ENCODE measurements around the gene IL4I1.

IL4I1 gene

DNA sequence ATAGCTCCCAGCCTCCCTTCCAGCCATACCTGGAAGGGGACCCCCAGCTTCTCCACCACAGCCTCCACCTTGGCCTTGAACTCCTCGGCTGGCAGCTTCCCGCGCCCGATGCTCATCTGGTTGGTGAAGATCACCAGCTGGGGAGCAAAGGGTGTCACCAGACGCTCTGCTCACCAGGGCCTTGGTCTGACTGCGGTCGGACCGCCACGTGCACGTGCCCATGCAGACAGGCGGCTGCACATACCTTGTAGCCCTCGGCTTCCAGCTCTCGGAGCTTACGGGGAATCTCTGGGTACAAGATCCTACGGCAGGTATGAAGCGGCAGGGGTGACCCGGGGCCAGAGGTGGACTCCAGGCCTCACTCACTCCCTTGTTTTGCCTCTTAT is 32.8 kb downstream of the IL4I1 start:
- no peak for DNase-seq (ENCODE audit: low spot score)

DNA sequence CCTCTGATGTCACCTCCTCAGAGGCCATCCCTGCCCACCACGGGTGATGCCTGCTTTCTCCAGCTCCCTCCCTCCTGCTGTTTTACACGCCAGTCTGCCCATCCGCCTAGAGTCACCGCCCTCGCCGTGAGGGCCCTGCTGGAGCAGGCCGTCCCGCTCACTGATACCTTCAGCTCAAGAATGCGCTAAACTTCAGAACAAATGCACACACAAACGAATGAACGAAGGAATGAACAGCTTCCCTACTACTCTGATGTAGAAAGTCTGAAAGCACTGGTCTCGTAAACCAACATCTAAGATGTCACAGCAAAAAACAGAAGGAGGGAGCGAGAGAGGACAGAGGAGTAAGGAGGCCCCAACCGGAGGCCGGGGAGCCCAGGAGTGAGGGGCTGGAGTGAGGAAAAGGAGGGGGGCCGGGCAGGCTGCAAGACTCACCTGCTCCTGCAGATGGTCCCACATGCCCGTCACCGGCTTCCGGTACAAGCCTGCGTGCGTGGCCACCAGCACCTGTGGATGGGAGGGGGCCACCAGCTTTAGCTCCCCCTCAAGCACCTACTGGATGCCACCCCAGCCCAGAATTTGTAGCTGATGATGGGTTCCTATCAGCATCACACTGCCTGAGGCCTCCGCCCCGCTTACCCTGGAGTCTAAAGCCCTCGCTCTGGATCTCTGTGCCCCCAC is 33.3 kb downstream of the IL4I1 start:
- DNase-seq (ENCODE audit: low spot score), result no peak

- DNase-seq (ENCODE audit: low spot score), result no peak
Measured at GRCh38 chr19:49862391-49863253, 34.1 kb downstream of the IL4I1 start.

DNA sequence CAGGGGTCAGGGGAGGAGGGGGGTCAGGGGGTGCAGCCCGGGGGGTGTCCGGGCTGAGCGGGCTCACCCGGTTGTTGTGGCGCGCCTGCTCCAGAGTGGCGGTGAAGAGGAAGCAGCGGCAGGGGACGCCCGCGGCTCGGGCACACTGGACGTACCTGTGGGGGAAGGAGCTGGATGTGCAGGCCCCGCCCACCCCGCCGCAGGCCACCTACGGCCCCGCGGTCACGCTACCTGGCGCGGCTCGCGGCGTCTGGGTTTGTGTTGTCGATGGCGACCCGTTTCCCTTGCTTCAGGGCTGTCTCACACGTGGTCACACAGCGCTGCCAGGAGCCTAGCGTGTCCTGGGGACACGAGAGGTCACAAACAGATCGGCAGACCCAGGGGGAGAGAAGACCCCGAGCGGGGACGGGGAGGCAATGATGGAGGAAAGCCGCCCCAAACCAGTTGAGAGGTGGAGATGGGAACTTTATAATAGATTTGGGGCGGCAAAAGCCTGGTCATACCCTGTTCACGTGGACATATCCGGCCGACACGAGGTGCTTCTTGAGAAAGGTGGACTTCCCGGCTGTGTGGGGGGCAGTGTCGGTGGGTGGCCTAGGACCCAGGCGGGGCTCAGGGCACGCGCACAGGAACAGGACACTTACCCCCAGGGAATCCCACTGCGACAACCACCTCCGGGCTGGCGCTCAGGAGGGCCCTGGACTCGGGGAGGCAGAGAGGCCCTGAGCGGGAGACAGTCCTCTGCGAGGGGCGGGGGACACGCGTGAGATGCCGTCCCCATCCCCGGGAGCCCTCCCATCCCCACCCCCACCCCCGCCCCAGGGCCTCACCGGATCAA is 34.9 kb downstream of the IL4I1 start:
- DNase-seq (ENCODE audit: low spot score), result peak; percentile 49

- DNase-seq (ENCODE audit: low spot score), result peak; percentile 36
Measured at GRCh38 chr19:49861107-49861506, 35.6 kb downstream of the IL4I1 start.

GRCh38 chr19:49860336-49861102 is 36.2 kb downstream of the IL4I1 start:
- no peak for DNase-seq (ENCODE audit: low spot score)

DNA sequence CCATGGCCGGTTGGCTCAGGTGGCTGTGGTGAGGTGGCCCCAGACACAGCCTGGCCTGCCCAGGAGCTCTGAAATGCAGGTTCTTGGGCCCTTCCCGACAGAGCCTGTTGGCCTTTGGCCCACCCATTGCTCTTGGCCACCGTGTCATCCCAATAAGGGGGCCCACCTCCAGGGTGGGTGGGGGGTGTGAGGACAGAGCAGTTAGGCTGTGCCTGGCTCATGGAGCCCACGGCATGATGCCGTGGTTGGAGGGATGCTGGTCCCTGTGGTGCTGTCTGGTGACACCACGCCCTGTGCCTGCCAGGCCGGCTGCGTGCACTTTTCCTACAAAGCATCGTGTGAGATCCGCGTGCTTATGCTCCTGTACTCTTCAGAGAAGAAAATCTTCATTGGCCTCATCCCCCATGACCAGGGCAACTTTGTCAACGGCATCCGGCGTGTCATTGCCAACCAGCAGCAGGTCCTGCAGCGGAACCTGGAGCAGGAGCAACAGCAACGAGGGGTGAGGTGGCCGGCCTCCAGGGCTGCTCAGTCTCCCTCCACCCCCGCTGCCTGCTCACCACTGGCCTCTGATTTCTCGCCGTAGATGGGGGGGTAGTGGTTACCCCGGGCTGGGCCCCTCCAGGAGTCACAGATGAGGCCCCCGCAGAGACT is 36.9 kb downstream of the IL4I1 start:
- no peak for DNase-seq (ENCODE audit: low spot score)

DNA sequence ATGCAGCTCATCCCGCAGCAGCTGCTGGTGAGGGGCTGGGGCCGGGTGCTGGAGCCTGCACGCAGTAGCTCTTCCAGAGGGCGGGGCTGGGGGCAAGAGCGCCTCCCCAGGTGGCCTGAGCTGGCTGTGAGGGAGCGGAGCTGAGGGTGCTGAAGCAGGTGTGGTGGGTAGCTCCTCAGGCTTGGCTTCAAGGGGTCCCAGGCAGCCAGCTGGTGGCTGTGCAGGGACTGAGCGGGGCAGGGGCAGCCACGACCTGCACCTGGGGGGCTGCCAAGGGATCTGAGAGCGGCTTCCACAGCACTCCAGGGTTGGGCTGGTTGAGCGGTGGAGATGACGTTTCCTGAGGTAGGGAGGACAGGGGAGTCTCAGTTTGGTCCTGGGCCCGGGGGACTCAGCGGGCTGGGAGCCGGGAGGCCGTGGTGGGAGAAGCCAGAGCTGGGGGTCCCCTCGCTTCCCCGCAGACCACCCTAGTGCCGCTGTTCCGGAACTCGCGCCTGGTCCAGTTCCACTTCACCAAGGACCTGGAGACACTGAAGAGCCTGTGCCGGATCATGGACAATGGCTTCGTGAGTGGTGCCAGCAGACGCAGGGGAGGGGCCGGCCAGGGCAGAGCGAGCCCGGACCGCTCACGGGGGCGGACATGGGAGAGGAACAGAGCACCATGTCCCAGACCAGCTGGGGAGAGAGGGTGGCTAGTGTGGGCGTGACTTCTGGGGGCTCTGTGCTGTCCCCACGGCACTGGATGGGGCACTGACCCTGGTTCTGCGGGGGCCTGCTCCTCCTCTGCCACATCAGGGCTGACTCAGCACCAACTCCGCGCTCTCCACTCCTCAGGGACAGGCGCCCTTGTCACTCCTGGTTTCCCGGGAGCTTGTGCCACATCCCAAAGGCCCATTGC is 38.4 kb downstream of the IL4I1 start:
- no peak for DNase-seq (ENCODE audit: low spot score)

GRCh38 chr19:49857838-49858087 is 38.9 kb downstream of the IL4I1 start:
- DNase-seq (ENCODE audit: low spot score), result no peak

GRCh38 chr19:49857061-49857837 is 39.4 kb downstream of the IL4I1 start:
- no peak for DNase-seq (ENCODE audit: low spot score)

DNA sequence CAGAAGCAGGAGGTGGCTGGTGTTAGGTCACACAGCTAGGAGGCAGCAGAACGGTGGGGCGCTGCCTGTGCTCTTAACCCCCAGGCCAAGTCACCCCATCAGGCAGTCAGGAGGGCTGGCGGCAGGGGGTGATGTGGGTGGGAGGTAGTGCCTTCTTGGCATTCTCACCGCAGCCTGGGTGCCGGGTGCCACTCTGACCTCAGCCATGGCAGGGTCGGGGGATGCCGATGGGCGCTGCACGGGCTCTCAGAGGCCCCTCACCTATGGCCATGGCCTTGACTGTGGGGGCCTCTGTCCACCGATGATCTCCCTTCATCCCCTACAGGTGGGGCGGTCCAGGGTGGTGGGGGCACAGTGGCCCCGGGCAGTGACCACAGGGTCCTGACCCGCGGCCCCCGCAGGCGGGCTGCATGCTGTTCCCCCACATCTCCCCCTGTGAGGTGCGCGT is 40.1 kb downstream of the IL4I1 start:
- DNase-seq (ENCODE audit: low spot score), result no peak

DNA sequence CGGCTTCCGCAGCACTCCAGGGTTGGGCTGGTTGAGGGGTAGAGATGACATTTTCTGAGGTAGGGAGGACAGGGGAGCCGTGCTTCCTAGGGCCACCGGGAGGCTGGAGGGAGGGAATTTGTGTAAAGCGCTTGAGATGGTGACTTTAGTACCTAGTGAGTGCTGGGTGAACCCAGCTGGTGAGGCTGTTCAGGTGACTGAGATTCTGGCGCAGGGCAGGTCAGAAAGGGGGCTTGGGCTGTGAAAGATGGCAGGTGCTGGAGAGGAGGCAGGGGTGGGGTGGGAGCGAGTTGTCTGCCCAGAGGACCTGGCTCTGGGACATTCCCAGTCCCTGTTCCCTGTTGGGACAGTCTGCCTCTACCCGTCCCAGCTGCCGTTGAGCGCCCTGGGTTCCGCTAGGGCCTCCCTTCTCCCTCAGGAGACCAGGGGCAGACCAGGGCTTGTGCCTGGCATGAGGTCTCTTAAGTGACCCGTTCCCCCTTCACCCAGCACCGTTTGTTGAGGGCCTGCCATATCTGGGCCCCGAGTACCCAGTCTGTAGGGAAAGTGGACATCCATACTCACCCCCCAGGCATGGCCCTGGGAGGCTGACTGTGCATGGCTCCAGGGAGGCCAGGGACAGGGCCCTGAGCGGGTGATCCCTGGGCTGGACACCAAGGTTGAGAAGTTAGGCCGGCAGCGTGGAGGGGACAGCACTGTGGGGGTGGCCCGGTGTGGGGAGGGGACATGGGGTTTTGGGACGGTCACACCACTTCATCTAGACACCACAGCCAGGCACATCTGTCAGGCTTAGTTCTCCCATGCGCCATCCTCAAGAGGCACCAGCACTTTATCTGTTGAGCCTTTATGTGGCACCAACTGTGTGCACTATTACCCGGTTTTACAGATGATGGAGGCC is 40.8 kb downstream of the IL4I1 start:
- no peak for DNase-seq (ENCODE audit: low spot score)

DNA sequence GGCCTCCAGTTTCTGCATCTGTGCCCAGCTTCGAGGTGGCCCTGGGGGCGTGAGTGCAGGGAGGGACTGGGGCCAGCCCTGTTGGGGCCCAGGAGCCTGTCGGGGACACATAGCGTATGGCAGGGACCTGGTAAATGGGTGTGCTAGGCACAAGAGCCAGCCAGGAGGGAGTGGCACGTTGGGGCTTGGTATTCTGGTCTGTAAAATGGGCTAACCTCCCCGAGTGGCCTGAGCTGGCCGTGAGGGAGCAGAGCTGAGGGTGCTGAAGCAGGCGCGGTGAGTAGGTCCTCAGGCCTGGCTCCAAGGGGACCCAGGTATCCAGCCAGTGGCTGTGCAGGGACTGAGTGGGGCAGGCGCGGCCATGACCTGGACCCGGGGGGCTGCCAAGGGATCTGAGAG is 41.4 kb downstream of the IL4I1 start:
- no peak for DNase-seq (ENCODE audit: low spot score)

DNA sequence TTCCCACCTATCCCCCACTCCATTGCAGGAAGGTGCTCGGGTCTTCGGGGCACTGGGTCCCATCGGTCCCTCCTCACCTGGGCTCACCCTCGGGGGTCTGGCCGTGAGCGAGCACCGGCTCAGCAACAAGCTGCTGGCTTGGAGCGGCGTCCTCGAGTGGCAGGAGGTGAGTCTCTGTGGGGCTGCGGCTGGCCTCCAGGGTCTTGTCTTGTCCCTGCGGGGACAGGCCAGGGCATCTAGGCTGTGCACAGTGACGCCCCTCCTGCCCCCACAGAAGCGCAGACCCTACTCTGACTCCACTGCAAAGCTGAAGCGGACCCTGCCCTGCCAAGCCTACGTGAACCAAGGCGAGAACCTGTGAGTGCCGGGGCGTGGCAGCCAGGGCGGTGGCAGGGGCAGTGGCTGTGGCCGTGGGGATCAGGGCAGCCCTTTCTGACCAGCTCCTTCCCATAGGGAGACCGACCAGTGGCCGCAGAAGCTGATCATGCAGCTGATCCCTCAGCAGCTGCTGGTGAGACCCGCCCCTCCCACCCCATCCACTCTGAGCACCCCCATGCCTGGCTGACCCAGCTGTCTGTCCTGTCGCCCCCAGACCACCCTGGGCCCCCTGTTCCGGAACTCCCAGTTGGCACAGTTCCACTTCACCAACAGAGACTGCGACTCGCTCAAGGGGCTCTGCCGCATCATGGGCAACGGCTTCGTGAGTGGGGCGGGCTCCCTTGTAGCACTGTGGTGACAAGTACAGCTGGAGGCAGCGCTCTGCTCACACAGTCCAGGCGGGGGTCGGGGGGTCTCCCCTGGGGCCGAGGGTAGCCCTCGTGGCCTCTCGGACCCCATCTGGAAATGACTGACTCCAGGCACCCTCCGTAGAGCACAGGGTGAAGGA is 42.1 kb downstream of the IL4I1 start:
- DNase-seq (ENCODE audit: low spot score), result no peak

GRCh38 chr19:49853852-49854377 is 42.8 kb downstream of the IL4I1 start:
- DNase-seq (ENCODE audit: low spot score), result no peak

DNA sequence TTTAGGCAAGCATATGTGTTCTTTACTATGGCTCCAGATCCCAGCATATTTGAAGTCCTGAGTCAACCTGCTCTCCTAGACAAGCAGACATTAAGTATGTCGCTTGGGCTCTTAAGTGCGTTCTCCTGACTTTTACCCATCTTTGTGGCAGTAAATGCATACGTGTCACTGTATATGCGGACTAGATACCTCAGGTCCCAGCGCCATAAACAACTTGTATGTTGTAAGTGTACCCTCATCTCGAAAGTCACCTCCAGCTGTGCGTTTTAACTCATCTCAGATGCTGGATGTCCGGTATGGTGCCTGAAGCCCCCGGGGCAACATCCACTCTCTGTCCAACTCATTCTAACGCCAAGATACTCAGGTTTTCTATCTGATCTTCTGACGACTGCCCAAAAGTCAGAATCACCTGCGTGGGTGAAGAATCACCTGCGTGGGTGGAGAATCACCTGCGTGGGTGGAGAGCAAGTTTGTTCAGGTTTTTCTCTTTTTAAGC is 44.0 kb downstream of the IL4I1 start:
- DNase-seq (ENCODE audit: low spot score), result no peak

Data from kidney tubule cell (primary cell).